Activated T-cell treated with anti-CD3 and anti-CD28 coated beads, Interleukin-2, amount 50 U/mL, for 48 hours (primary cell): ENCODE data around the gene C11orf65.

Experiments
- DNase-seq, 2 experiments: peaks; one replicate each; pipeline ENCODE4 v3.0.0-alpha.2; 2020

C11orf65 gene, protein sequence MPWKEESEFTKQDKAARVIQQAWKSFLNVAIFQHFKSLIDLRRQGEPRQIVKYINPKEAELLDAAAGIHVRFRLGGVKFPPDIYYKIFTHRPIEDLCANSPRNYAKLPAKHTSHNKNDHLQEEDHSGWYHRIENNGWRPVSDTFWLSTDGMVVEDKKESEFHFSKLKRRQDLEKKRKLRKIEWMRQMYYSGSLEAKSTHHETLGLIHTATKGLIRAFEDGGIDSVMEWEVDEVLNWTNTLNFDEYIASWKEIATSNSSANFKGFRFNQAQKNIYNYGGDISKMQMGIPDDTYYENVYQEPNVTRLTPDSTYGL

DNA sequence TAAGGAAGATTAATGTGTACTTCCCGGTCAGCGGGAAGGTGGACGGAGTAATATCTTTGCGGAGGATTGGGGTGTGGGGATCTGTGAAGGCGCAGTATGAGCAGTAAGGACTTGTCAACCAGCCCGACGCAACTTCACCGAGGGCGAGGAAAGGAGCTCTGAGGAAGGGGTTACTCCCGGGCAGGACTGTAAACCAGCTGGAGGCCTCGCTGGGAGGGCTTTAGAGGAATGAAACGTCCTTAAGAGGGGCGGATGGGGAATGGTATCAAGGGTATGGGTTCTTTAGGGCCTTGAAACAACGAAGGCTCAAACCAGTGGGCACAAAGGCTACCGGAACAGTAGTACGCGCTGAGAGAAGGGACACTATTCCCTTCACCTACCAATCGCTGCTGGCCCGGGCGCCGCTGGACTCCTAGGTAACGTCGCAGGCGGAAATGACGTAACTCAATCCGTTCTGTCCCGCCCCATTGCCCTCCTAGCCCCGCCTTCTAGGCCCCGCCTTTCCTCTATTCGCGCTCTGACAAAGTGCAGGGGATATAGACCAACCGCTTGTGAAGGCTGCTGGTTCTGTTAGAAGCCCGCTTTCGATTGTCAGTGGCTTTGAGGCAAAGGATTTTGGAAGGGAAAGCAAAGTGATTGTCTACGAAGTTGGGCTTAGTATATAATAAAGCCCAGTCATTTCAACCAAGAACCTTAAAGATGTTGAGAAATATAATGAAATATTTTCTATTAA, at the start of gene C11orf65:
C11orf65 (minus strand) TSS at position 439 of the 733 bp plus-strand sequence. CDS start 5,970 bp downstream, outside the sequence.
- peak; percentile 98 for DNase-seq

DNA sequence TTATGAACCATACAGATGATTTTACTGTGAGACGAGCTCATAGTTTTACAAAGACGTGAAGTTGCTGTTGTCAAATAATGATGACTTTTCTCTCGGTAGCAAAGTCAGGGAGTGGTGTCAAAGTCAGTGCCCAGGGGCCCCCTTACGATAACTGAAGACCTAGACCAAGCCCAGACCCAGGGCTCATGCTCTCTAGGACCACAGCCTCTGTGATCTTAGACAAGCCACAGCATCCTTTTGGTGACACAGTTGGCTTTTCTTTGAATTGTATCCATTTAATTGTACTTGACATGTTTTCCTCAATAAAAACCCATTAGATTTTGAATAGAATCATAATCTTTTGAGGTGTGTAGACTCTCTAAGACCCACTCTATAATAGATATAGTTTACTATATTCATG, 48.8 kb upstream of the C11orf65 start:
- no peak for DNase-seq

GRCh38 chr11:108512708-108513107, 45.4 kb upstream of the C11orf65 start:
- DNase-seq, result no peak

DNA sequence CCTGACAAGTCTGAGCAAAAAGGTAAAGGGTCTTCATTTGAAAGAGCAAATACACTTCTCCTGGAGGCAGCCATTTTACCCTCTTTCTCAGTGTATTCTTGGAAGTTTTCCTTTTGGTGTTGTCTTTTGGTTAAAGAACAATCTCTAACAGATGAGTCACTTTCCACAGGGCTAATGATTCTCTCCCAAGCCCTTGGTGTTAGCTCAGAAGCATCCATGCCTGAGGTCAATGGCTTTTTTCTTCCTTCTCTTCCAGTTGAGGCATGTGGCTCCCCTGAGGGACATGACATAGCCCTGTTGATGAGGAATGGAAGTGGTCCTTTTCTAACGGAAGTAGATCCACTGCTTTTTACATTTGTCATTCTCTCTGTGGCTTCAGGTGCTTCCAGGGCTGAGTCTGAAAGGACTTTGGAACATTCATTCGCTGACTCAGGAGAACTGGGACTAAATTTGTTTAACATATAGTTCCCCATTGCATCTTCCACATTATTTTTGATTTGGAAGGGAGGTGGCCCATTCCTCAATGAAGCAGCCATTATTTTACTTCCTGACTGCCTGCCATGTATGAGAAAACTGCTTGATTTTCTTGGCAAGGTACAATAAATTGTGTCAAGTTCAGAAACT, 44.6 kb upstream of the C11orf65 start:
- no peak for DNase-seq

DNA sequence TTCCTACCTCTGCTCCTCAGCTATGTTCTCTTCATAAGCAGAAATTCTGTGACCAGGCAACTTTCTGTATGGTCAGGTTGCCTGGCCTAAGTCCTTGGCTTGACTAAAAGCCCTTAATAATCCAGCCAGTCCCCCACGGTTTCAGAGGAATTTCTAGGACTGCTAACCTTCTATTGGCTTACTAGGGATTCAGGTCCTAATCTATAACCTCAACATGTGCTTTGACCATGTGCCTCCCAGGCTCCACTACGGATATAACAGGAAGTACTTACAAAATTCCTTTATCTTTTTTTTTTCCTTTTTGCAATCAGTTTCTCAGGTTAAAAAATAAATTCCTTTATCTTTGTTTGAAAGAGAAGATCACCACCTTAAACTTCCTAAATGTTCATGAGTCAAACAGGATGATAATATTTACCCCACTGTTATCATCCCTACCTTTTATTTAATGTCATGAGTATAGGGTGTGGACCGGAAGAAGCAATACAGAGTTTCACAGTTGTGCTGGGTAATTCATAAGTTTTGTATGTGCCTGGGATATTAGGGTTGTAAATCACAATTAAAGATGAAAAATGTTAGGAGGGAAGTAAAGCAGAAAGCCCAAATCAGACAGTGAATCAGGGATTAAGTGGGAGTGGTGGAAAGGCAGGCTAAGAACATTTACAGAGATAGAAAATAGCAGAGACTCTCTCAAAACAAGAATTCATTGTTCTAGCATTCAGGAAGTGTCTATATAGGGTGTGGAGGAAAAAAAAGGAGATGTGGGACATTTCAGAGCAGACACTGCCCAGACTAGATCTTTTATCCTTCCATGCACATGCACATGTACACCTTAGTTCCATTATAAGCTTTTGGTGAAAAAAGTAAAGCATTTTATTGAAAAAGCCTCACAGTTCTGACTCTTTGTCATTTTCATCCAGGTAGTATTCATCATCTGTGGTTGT, 41.6 kb upstream of the C11orf65 start:
- no peak for DNase-seq

DNA sequence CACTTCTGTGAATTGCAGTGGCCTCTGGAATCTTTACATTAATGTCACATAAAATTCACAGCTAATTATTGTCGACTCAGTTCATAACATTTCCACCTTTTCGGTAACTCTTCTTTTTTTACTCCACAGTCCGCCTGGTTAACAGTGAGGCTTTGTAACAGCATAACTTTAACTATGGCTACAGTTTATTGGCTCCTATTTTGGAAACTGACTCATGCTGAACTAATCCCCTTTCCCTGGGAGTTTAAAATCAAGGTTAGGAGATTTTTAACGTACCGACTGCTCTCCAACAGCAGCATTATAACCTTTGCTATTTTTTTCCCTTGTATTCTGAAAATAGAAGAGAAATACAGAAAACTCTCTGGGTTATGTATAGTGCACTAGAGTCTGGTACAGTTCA, 34.1 kb upstream of the C11orf65 start:
- DNase-seq, result no peak

DNA sequence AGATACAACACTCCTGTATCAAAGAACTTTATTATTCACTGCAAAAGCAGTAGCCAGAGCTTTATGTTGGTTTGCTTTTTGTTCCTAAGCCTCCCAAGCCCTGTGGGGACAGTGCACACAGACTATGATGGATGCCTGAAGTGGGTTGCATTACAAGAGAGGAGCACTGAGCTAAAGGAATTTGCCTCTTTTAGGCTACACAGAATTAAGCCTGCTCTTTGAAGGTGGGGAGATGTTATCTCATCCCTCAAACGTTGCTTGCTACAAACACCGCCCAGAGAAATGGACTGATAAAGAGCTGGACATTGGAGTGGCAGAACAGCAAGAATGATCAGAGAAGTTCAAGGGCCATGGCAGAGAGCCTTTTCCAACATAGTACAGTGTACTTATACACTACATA, 33.4 kb upstream of the C11orf65 start:
- no peak for DNase-seq

- DNase-seq, result no peak
Measured at GRCh38 chr11:108500169-108500568, 32.8 kb upstream of the C11orf65 start.

DNA sequence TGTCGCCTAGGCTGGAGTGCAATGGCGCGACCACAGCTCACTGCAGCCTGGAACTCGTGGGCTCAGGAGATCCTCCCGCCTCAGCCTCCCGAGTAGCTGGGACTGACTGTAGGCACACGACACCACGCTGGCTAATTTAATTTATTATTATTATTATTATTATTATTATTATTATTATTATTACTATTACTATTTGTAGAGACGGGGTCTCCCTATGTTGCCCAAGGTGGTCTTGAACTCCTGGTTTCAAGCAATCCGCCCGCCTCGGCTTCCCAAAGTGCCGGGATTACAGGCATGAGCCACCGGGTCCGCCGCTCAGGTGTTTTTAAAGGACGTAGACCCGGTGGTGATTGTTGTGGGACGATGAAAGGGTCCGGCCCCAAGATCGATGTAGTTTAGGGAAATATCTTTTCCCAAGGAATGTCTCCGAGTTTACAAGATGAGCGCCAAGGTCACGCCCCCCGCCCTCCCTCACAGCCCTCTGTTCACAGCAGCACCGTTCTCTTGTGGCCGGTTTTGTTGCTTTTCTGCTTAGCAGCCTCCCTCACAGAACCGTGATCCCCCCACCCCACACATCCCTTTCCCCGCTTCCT, 31.6 kb upstream of the C11orf65 start:
- DNase-seq, result no peak

DNA sequence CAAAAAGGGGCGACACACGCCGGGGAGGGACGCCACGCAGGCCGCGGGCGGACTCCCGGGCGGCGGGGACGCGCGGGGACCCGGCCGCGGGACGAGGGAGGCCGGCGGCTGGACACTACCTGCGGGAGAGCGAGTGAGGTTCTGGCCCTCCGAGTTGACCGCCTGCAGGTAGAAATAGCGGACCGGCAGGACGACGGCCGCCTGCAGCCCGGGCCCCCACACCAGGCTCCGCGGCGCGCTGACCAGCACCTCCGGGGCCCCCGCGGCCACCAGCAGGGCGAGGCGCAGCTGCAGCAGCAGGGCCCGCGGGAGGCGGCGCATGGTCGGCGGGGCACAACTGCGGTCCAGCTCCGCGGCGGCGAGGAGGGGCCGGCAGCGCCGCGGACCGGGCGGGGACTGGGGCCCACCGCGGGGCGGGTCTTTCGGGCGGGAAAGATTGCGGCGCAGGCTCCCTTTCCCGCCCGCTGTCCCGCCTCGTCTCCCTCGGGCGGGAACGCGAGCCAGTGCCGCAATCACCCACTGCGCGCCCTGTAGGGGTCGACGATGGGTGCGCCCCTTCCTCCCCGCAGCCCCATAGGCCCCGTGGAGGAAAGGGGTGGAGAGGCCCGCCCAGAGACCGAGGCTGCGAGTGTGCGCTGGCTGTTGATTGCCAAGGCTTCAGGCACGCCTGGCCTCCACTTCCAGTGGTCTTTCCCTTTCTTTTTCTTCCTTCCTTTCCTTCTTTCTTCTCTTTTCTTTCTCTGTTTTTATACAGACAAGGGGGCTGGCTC, 30.9 kb upstream of the C11orf65 start, which contains the start of gene POGLUT3:
POGLUT3 (minus strand) TSS at position 339 of the 770 bp plus-strand sequence; CDS start at position 321, 18 bp downstream.
- DNase-seq, result peak; percentile 56 to 64

DNA sequence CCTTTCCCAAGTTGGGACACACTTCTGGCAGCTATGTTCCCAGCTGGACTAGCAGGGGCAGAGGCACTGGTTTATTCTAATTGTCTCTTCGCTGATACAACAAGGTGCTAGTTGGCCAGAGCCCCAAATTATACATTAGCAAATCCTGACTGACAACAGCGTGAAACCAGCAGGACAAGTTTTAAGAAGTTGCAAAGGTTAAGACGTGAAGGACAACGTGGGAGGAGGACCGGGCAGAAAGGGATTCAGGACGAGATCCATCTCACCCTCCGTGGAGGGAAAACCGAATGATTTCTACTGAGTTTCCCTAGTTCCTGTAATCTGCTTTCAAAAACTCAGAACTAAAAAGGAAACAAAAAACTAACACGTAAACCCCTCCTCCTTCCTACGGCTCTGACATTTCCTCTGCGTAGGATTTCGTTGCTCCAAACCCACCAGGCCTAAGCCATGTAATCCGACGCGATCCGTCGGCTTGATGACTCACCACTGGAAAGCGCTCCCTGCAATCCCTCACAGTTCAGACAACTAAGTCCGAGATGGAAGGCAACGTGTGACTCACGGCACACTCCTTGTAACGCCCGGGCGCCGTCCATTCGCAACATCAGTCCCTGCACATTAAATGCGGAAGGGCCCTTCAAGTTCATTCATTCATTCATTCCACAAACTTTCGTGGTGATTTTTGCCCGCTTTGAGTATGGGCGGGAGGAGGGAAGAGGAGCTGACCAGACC, 30.2 kb upstream of the C11orf65 start:
- peak; percentile 77 to 81 for DNase-seq

GRCh38 chr11:108496643-108497256, 29.4 kb upstream of the C11orf65 start:
- DNase-seq, result no peak

- no peak for DNase-seq
Measured at GRCh38 chr11:108495326-108495725, 28.0 kb upstream of the C11orf65 start.

GRCh38 chr11:108494182-108494581, 26.9 kb upstream of the C11orf65 start:
- DNase-seq, result no peak

- no peak for DNase-seq
Measured at GRCh38 chr11:108491936-108492335, 24.6 kb upstream of the C11orf65 start.

DNA sequence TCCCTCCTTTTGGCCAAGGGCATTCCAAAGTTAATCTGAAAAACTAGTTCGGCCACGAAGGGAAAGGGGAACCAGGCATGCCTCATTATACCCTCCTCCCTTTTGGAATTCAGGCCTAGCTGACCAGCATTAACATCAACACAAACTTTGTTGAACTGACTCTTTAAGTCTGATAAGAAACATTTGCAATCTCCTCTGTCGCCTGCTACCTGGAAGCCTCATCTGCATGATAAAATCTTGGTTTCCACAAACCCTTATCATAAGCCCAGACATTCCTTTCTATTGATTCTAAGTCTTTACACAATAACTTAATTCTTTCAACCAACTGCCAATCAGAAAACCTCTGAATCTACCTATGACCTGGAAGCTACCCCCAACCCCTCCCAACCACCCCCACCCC, 19.5 kb upstream of the C11orf65 start:
- DNase-seq, result no peak

DNA sequence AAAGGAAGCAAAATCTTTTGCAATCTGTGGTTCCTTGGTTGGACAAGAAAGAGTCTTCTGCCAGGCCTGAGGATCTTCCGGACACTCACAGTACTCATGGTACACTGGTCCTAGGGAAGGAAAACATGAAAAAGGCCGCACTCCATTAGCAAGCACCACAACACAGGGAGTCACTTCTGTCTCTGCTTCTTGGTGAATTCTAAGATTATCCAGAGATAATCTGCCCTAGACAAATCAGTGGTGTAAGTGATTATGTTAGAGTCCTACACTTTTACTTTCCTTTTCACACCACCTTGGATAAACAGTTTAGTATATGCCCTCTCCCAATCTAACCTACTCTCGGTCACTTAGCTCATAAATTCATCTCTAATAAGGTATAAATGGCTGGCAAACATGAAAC, 19.0 kb upstream of the C11orf65 start:
- no peak for DNase-seq

GRCh38 chr11:108483163-108483562, 15.8 kb upstream of the C11orf65 start:
- DNase-seq, result no peak

- DNase-seq, result no peak
Measured at GRCh38 chr11:108474664-108475463, 7.5 kb upstream of the C11orf65 start.
